ENCODE results near the gene KATNAL2.
A peak's percentile ranks its signal among the peaks of the same experiment; 100 is the strongest.

The KATNAL2 gene

DNA sequence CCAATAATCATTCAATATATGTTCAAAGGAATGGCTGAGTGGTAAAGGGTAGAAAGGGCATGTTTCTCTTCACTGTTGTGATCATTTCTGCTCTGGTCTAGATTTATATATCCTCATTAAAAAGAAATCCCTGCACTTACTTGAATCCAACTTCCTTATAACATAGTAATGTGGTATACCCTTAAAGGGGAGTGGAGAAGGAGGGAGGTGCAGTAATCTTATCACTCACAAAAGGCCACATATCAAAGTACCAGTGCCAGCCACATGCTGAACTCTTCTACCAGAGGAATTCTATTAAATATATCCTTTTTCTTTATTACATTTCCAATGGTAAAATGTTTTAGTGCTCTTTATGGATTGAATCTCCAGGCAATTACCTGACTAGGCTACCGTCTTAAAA is 3.3 kb downstream of the KATNAL2 start:
- ATAC-seq = no peak
- TF ChIP-seq OSR1 (CRISPR knock-in tag; IDR thresholded peaks at IDR 0.05) (no peak), SNAI2 (CRISPR knock-in tag; IDR thresholded peaks at IDR 0.05) (no peak), ESRRG (CRISPR knock-in tag; IDR thresholded peaks at IDR 0.05) (no peak), POU6F1 (CRISPR knock-in tag; IDR thresholded peaks at IDR 0.05; ENCODE audit: borderline replicate concordance, low read depth) (no peak), PPARA (CRISPR knock-in tag; IDR thresholded peaks at IDR 0.05; ENCODE audit: borderline replicate concordance) (no peak), TOX (CRISPR knock-in tag; IDR thresholded peaks at IDR 0.05; ENCODE audit: borderline replicate concordance) (no peak), CSDC2 (CRISPR knock-in tag; IDR thresholded peaks at IDR 0.05) (no peak), TCF4 (CRISPR knock-in tag; IDR thresholded peaks at IDR 0.05; ENCODE audit: borderline replicate concordance) (no peak), ZFP3 (CRISPR knock-in tag; IDR thresholded peaks at IDR 0.05) (no peak), ZNF70 (CRISPR knock-in tag; IDR thresholded peaks at IDR 0.05) (no peak), CREB5 (CRISPR knock-in tag; IDR thresholded peaks at IDR 0.05; ENCODE audit: low read depth) (no peak), ARNTL (CRISPR knock-in tag; IDR thresholded peaks at IDR 0.05; ENCODE audit: borderline replicate concordance, low read depth) (no peak), GLIS3 (CRISPR knock-in tag; IDR thresholded peaks at IDR 0.05) (no peak)
- TF ChIP-seq, protein P1, sequence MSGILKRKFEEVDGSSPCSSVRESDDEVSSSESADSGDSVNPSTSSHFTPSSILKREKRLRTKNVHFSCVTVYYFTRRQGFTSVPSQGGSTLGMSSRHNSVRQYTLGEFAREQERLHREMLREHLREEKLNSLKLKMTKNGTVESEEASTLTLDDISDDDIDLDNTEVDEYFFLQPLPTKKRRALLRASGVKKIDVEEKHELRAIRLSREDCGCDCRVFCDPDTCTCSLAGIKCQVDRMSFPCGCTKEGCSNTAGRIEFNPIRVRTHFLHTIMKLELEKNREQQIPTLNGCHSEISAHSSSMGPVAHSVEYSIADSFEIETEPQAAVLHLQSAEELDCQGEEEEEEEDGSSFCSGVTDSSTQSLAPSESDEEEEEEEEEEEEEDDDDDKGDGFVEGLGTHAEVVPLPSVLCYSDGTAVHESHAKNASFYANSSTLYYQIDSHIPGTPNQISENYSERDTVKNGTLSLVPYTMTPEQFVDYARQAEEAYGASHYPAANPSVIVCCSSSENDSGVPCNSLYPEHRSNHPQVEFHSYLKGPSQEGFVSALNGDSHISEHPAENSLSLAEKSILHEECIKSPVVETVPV (CRISPR knock-in tag; IDR thresholded peaks at IDR 0.05) = no peak

DNA sequence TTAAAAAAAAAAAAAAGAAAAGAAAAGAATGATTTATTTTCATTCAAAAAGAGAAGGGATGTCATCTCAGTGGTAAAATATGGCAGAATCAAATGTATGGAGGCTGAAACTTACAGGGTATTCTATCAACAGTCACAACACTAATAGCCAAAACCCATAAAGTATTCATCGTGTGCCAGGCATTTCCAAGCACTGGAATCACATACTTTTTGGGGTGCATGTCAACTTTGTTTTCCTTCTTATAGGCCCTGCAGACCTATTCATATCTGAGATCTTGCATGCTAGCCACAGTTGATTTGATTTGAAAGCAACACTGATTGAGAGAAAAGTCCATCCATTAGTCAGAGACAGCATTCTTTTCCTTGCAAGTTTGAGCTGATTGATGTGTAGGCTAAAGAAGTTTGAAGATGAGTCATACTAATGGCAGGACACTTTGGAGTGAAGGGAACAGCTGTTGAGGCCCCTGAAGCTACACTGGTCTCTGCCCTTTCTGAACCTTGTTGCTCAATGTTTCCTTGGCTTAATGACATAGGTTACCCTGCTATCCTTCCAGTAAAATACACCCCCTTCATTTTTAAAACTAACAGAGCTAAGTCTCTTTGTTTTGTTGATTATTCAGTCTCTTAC is 22.0 kb downstream of the KATNAL2 start:
- TF ChIP-seq ZFP30 (CRISPR knock-in tag; IDR thresholded peaks at IDR 0.05) = no peak
- TF ChIP-seq PATZ1 (CRISPR knock-in tag; IDR thresholded peaks at IDR 0.05; ENCODE audit: borderline replicate concordance) = 0 out of 2 replicates have a peak, but pooled peaks have one; percentile 19
- no peak for TF ChIP-seq TCF4 (CRISPR knock-in tag; IDR thresholded peaks at IDR 0.05; ENCODE audit: borderline replicate concordance)
- TF ChIP-seq ZNF565 (CRISPR knock-in tag; conservative IDR thresholded peaks at IDR 0.05; ENCODE audit: low read depth) = no peak
- TF ChIP-seq PPARA (CRISPR knock-in tag; IDR thresholded peaks at IDR 0.05; ENCODE audit: borderline replicate concordance) = no peak
- TF ChIP-seq ZNF8 (CRISPR knock-in tag; IDR thresholded peaks at IDR 0.05) = no peak
- no peak for TF ChIP-seq ESRRG (CRISPR knock-in tag; IDR thresholded peaks at IDR 0.05)
- peak; percentile 77 for TF ChIP-seq CREB5 (CRISPR knock-in tag; IDR thresholded peaks at IDR 0.05; ENCODE audit: low read depth)
- no peak for TF ChIP-seq RARB (CRISPR knock-in tag; IDR thresholded peaks at IDR 0.05)
- no peak for TF ChIP-seq TSHZ2 (CRISPR knock-in tag; IDR thresholded peaks at IDR 0.05)
- TF ChIP-seq ZNF70 (CRISPR knock-in tag; IDR thresholded peaks at IDR 0.05) = no peak
- TF ChIP-seq GLIS3 (CRISPR knock-in tag; IDR thresholded peaks at IDR 0.05) = no peak
- peak; percentile 99 for TF ChIP-seq ISL1 (CRISPR knock-in tag; IDR thresholded peaks at IDR 0.05)
- no peak for TF ChIP-seq POU6F1 (CRISPR knock-in tag; IDR thresholded peaks at IDR 0.05; ENCODE audit: borderline replicate concordance, low read depth)
- TF ChIP-seq, protein P1 (CRISPR knock-in tag; IDR thresholded peaks at IDR 0.05) = 0 out of 2 replicates have a peak, but pooled peaks have one; percentile 34
- no peak for TF ChIP-seq BACH2 (CRISPR knock-in tag; IDR thresholded peaks at IDR 0.05; ENCODE audit: borderline replicate concordance)

More for the DNA sequence above, 22.0 kb downstream of the KATNAL2 start:
- peak; percentile 88 for ATAC-seq
